Activated CD8-positive, alpha-beta T cell treated with anti-CD3 and anti-CD28 coated beads, Interleukin-2, amount 10 ng/mL, durations not matched to agents 7 days and 5 days (primary cell): Measurements from ENCODE around the gene CYB561D1. TPM values are rescaled to one million over a fixed set of nuclear protein-coding genes. Genes with fewer than 3 reads are reported as not detected.

ENCODE experiments used
- ATAC-seq: fragments of 150-1000 bp; cut with Tn5 transposase; one replicate; pipeline ENCODE4 v1.10.0; 2021; ENCODE audit warnings: moderate library complexity
- CTCF ChIA-PET: fragments of 350-600 bp; sonication (Branson Sonifier 250); formaldehyde crosslinking; loops from one replicate; lab custom pipeline; 2021; ENCODE audit warnings: antibody characterized with exemption; lab: Charles Lee
- POLR2A ChIA-PET: fragments of 350-600 bp; sonication (Branson Sonifier 250); formaldehyde crosslinking; loops from one replicate; lab custom pipeline; 2021; ENCODE audit warnings: antibody characterized with exemption; lab: Charles Lee
- DNase-seq: peaks from one replicate; pipeline ENCODE4 v3.0.0-alpha.2; 2020
- H3K27ac Mint-ChIP-seq: one replicate; pipeline ENCODE4 v1.8.0; 2021; ENCODE audit warnings: mild to moderate bottlenecking, mixed read lengths
- H3K27me3 Mint-ChIP-seq: one replicate; pipeline ENCODE4 v1.8.0; 2021; ENCODE audit warnings: low read depth, mixed read lengths
- H3K36me3 Mint-ChIP-seq: one replicate; pipeline ENCODE4 v1.8.0; 2021; ENCODE audit warnings: low read depth, mixed read lengths
- H3K4me1 Mint-ChIP-seq: one replicate; pipeline ENCODE4 v1.8.0; 2021; ENCODE audit warnings: low read depth, mixed read lengths
- H3K4me3 Mint-ChIP-seq: one replicate; pipeline ENCODE4 v1.8.0; 2021; ENCODE audit warnings: mild to moderate bottlenecking, mixed read lengths
- H3K9me3 Mint-ChIP-seq: one replicate; pipeline ENCODE4 v1.8.0; 2022; ENCODE audit warnings: mixed read lengths; ENCODE audit not compliant: insufficient read depth
- total RNA-seq, 2 experiments: library from RNA; stranded (reverse); gene quantifications; one replicate each; pipeline ENCODE4 v1.2.3, GENCODE V29; 2021

Gene CYB561D1
- total RNA-seq, 2 experiments from 2014 or later = 19.0 to 19.8 TPM

- ATAC-seq = peak; percentile 92
- no peaks in the 10 kb centered on the region for H3K9me3 Mint-ChIP-seq
- H3K4me3 Mint-ChIP-seq = peak within 1 kb of the TSS; percentile 97
- ChIA-PET CTCF (interaction anchor here (0.7 to 3.5 kb wide), 32 partner anchors 9 to 506 kb away, joined by 3 to 63 read pairs (median 4); partner anchors contain the start of genes AHCYL1, AMPD2, CYB561D1 and GNAT2), POLR2A (interaction anchor here (0.6 to 3.1 kb wide), 51 partner anchors 8 to 790 kb away, joined by 3 to 52 read pairs (median 5); partner anchors contain the start of genes AHCYL1, AMPD2, ATXN7L2 and CYB561D1)
- peak within 1 kb of the TSS; percentile 98 for H3K27ac Mint-ChIP-seq
- peaks cover 24% of the 10 kb centered on the region for H3K36me3 Mint-ChIP-seq
- H3K27me3 Mint-ChIP-seq = no peaks in the 10 kb centered on the region
- peak; percentile 98 for DNase-seq
- peaks cover 44% of the 10 kb centered on the region for H3K4me1 Mint-ChIP-seq
These were observed 54.7 kb downstream of the CYB561D1 start, which contains the start of gene GNAI3 for GRCh38 chr1:109548321-109549267. Gene GNAI3, plus strand, starts transcription at chr1:109548615. Its CDS starts 106 bp downstream, at chr1:109548721.

Other genes starting within 250 kb of the CYB561D1 start
- gene CELSR2, start 244.6 kb upstream of the CYB561D1 start, total RNA-seq = 1 to 10 TPM; 4.9 to 5.2 TPM
- 10 to 100 TPM; 38.2 to 40.7 TPM for gene PSRC1, start 210.9 kb upstream of the CYB561D1 start, total RNA-seq
- gene MYBPHL, start 187.1 kb upstream of the CYB561D1 start, total RNA-seq = not detected
- gene SORT1, start 96.2 kb upstream of the CYB561D1 start, total RNA-seq = 10 to 100 TPM; 10.8 to 14.0 TPM
- gene PSMA5, start 67.6 kb upstream of the CYB561D1 start, total RNA-seq = 100 to 1,000 TPM; 174 to 189 TPM
- not detected for gene SYPL2, start 27.5 kb upstream of the CYB561D1 start, total RNA-seq
- gene ATXN7L2, start 10.2 kb upstream of the CYB561D1 start, total RNA-seq = 10 to 100 TPM; 10.2 to 11.6 TPM
- gene AMIGO1, start 15.6 kb downstream of the CYB561D1 start, total RNA-seq = 1 to 10 TPM; 1.6 to 2.2 TPM
- not detected for gene GPR61, start 45.8 kb downstream of the CYB561D1 start, total RNA-seq
- 10 to 100 TPM in 1 of 2 experiments, 1 to 10 TPM in 1; 9.6 to 10.2 TPM for gene GNAI3, start 54.5 kb downstream of the CYB561D1 start, total RNA-seq
- not detected for gene GNAT2, start 125.5 kb downstream of the CYB561D1 start, total RNA-seq
- gene AMPD2, start 125.7 kb downstream of the CYB561D1 start, total RNA-seq = 100 to 1,000 TPM; 123 to 133 TPM
- 10 to 100 TPM; 17.0 to 18.5 TPM for gene GSTM4, start 162.0 kb downstream of the CYB561D1 start, total RNA-seq
- 10 to 100 TPM; 18.2 to 19.3 TPM for gene GSTM2, start 174.0 kb downstream of the CYB561D1 start, total RNA-seq
- 10 to 100 TPM; 30.2 to 31.5 TPM for gene GSTM1, start 193.7 kb downstream of the CYB561D1 start, total RNA-seq
- gene GSTM5, start 218.2 kb downstream of the CYB561D1 start, total RNA-seq = under 1 TPM in 1 of 2 experiments, not detected in 1; 0.05 TPM
- 1 to 10 TPM; 5.8 to 7.6 TPM for gene GSTM3, start 246.9 kb downstream of the CYB561D1 start, total RNA-seq